ENCODE results near the gene SLC22A16. TPM values are rescaled to one million over a fixed set of nuclear protein-coding genes. Genes with fewer than 3 reads are reported as not detected.
A peak's percentile ranks its signal among the peaks of the same experiment; 100 is the strongest.

Gene SLC22A16
- total and polyA plus RNA-seq, 8 donors = 0.22 to 0.35 (median 0.26) TPM; not detected in 5

DNA sequence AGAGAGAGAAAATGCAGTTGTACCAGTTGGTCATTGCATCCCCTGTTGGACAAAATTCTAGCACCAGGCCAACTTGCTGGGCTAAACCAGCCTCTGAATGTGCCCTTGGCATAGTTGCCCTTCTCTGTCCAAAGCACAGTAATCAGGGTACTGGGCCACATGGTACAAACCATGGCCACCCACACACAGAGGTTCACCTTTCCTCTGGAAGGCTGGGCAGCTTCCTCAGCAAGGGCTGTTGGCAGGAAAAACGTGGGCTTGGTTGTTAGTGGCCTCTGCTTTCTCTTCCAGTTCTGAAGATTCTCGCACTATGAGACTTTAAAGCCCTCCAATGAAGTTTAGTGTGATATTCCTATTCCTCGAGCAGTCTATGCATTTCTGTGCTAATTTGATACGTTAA is 61.7 kb downstream of the SLC22A16 start:
- H3K4me1 ChIP-seq = peaks cover 0 to 14% (median 12%) of the 10 kb centered on the region in 3 donors
- H3K36me3 ChIP-seq = no peaks in the 10 kb centered on the region
- no peak for DNase-seq
- TF ChIP-seq, protein P1, sequence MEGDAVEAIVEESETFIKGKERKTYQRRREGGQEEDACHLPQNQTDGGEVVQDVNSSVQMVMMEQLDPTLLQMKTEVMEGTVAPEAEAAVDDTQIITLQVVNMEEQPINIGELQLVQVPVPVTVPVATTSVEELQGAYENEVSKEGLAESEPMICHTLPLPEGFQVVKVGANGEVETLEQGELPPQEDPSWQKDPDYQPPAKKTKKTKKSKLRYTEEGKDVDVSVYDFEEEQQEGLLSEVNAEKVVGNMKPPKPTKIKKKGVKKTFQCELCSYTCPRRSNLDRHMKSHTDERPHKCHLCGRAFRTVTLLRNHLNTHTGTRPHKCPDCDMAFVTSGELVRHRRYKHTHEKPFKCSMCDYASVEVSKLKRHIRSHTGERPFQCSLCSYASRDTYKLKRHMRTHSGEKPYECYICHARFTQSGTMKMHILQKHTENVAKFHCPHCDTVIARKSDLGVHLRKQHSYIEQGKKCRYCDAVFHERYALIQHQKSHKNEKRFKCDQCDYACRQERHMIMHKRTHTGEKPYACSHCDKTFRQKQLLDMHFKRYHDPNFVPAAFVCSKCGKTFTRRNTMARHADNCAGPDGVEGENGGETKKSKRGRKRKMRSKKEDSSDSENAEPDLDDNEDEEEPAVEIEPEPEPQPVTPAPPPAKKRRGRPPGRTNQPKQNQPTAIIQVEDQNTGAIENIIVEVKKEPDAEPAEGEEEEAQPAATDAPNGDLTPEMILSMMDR (IDR thresholded peaks at IDR 0.05) = no peak
- intact Hi-C loops (cut with DNase I) = no loop called here
- H3K27me3 ChIP-seq = no peaks in the 10 kb centered on the region
- FAIRE-seq = no peak
- peak overlapping the region; percentile 24 to 84 (median 57) for H3K27ac ChIP-seq
- peak in 1 of 4 donors; percentile 14 for ATAC-seq
- H3K9me3 ChIP-seq = no peaks in the 10 kb centered on the region
- 61 to 64% methylated on average over 4 of the region's 4 CpGs for WGBS, 2 donors
- H3K4me3 ChIP-seq = peak overlapping the region in 1 of 4 donors; percentile 31

DNA sequence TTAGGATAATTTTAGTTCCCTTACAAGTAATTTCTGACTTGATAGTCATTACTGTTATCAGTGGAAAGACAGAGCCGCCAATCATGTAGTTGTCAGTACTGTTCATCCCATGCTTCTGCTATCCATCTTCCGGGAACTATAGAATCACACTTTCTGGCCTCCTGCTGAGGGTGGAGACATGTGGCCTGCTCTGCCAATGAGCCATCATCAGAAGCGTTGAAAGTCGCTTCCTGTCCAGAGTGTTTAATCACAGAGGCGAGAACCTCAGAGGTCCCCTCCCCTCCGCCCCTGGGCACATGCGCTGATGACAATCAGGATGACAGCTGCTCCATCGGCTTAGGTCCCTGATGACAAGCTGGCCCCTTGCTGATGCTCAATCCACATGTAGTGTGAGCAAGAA is 64.1 kb downstream of the SLC22A16 start:
- ATAC-seq = no peak
- Histone ChIP-seq H3K27ac (no peak overlapping the region), H3K36me3 (no peaks in the 10 kb centered on the region), H3K4me3 (no peak overlapping the region), H3K4me1 (peaks cover 0 to 14% (median 12%) of the 10 kb centered on the region in 3 donors), H3K9me3 (no peaks in the 10 kb centered on the region), H3K27me3 (no peaks in the 10 kb centered on the region)
- FAIRE-seq = no peak
- WGBS, 2 donors = 91 to 93% methylated on average over 8 of the region's 8 CpGs
- DNase-seq = no peak
- TF ChIP-seq, protein P1 (IDR thresholded peaks at IDR 0.05) = no peak
- intact Hi-C loops (cut with DNase I) = no loop called here

DNA sequence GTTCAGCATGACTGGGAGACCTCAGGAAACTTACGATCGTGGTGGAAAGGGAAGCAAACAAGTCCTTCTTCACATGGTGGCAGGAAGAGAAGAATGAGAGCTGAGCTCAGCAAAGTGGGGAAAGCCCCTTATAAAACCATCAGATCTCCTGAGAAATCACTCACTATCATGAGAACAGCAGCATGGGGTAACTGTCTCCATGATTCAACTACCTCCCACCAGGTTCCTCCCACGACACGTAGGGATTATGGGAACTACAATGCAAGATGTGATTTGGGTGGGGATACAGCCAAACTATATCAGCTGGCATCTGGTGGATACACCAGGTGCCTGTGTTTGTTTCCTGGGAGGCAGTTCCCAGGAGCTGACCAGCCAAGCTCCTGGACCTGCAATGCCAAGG is 65.9 kb downstream of the SLC22A16 start:
- WGBS, 2 donors = 38% methylated on average over 4 of the region's 4 CpGs
- no peaks in the 10 kb centered on the region for H3K36me3 ChIP-seq
- TF ChIP-seq, protein P1 (IDR thresholded peaks at IDR 0.05) = no peak
- ATAC-seq = peak in 1 of 4 donors; percentile 15
- no peaks in the 10 kb centered on the region for H3K9me3 ChIP-seq
- no peak overlapping the region for H3K4me3 ChIP-seq
- FAIRE-seq = no peak
- DNase-seq = no peak
- intact Hi-C loops (cut with DNase I) = no loop called here
- peaks cover 0 to 8% (median 6%) of the 10 kb centered on the region in 3 donors for H3K4me1 ChIP-seq
- no peak overlapping the region for H3K27ac ChIP-seq
- H3K27me3 ChIP-seq = no peaks in the 10 kb centered on the region

DNA sequence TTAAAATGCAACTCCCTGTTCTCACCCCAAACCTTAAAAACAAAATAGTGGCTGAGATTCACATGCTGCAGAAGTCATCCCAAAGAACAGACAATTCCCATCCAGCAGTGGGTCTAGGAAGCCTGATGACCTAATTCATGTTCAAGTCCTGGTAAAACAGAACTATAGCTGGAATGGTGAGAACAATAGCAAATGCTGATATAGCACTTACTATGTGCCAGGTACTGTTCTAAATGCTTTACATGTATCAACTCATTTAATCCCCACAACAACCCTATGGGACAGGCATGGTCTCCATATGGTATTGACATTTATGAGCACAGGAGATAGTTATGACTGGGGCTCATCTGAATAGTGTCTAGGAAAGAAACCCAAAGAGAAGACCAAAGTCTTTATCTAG is 66.6 kb downstream of the SLC22A16 start:
- no peak for FAIRE-seq
- Histone ChIP-seq H3K4me1 (peaks cover 0 to 5% (median 2%) of the 10 kb centered on the region in 3 donors), H3K27ac (no peak overlapping the region), H3K36me3 (no peaks in the 10 kb centered on the region), H3K9me3 (no peaks in the 10 kb centered on the region), H3K4me3 (no peak overlapping the region), H3K27me3 (no peaks in the 10 kb centered on the region)
- ATAC-seq = no peak
- no peak for DNase-seq
- TF ChIP-seq, protein P1 (IDR thresholded peaks at IDR 0.05) = no peak
- intact Hi-C loops (cut with DNase I) = no loop called here

DNA sequence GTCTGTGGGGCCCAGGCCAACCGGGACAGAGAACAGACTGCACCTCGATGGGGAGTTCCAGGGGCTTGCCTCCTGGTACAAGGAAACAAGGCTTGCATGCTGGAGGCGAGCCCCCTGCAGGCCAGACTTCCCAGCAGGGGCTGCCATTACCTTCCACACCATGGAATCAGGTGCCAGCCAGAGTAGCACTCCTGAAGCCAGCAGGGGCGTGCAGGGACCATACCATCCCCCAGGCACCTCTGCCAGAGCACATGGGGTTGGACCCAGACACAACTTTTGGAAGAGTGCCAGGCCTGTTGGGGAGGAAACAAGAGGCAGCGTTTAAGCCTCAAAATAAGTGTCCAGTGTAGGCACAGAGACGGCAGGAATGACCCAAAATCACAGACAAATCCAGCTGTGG is 67.5 kb downstream of the SLC22A16 start:
- H3K4me1 ChIP-seq = peaks cover 0 to 3% (median 0%) of the 10 kb centered on the region in 3 donors
- intact Hi-C loops (cut with DNase I) = no loop called here
- H3K36me3 ChIP-seq = no peaks in the 10 kb centered on the region
- FAIRE-seq (no peak), ATAC-seq (no peak), DNase-seq (no peak)
- no peaks in the 10 kb centered on the region for H3K27me3 ChIP-seq
- H3K27ac ChIP-seq = no peak overlapping the region
- H3K4me3 ChIP-seq = no peak overlapping the region
- H3K9me3 ChIP-seq = no peaks in the 10 kb centered on the region
- 82 to 83% methylated on average over 6 of the region's 6 CpGs for WGBS, 2 donors
- TF ChIP-seq, protein P1 (IDR thresholded peaks at IDR 0.05) = no peak

Data from pancreas (tissue), 10 donors.